ENCODE results near the gene PCDHGA1. TPM values are rescaled to one million over a fixed set of nuclear protein-coding genes. Genes with fewer than 3 reads are reported as not detected.

PCDHGA1 gene
- polyA plus RNA-seq, 2 of the 4 experiments (the other 2 are of a cell fraction): 0.32 to 0.71 TPM

DNA sequence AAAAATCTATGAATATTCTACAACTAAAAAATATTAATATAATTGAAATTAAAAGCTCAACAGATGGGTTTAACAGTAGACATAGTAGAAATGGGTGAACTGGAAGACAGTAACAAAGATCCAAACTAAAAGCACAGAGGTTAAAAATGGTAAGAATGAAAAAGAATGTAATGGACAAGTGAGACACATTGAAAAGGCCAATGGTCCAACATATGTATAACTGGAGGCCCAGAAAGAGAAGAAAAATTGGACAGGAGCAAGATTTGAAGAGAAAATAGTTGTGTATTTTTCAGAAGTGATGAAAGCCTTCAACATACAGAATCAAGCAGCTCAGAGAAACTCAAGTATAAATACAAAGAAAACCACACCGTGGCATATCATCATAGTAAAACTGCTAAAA is 217.2 kb downstream of the PCDHGA1 start:
- H3K9me3 ChIP-seq: peaks cover 31% of the 10 kb centered on the region
- no peak overlapping the region for H3K27ac ChIP-seq
- TF ChIP-seq CHD2 (IDR thresholded peaks at IDR 0.05; ENCODE audit: low read length, partially characterized antibody) (no peak), BHLHE40 (IDR thresholded peaks at IDR 0.05; ENCODE audit: low read depth, low read length) (no peak), KDM1A (IDR thresholded peaks at IDR 0.05; ENCODE audit: low read depth) (0 out of 2 replicates have a peak, but pooled peaks have one; percentile 21)
- 87% methylated on average over 1 of the region's 1 CpG for WGBS (ENCODE audit: missing lambda C conversion rate)
- H3K4me2 ChIP-seq: no peak overlapping the region
- no peak overlapping the region for H3K4me3 ChIP-seq
- ATAC-seq: no peak
- DNase-seq (ENCODE audit: low read depth in 1 of 2, low spot score in 1 of 2): peak in 1 of 2 experiments; percentile 67
- no peak for FAIRE-seq
- H3K4me1 ChIP-seq: no peaks in the 10 kb centered on the region
- CTCF ChIA-PET: interaction anchor here (0.7 to 3.0 kb wide), 6 partner anchors 10 to 277 kb away, joined by 3 to 12 read pairs (median 8); partner anchors contain the start of gene PCDHGC3
- POLR2A ChIA-PET: no interaction called here

DNA sequence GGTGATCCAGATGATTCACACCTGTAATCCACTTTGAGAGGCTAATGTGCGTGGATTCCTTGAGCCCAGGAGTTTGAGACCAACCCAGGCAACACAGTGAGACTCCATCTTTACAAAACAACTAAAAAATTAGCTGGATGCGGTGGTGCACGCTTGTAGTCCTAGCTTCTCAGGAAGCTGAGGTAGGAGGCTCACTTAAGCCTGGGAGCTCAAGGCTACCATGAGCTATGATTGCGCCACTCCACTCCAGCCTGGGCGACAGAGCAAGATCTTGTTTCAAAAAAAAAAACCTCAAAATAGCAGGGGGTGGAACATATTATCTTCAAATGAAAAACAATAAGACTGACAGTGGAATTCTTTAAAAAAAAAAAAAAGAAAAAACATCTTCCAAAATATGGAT is 217.6 kb downstream of the PCDHGA1 start:
- FAIRE-seq (no peak), DNase-seq (ENCODE audit: low read depth in 1 of 2, low spot score in 1 of 2) (no peak), ATAC-seq (no peak)
- ChIA-PET POLR2A (no interaction called here), CTCF (interaction anchor here (0.7 to 3.0 kb wide), 5 partner anchors 10 to 276 kb away, joined by 3 to 12 read pairs (median 10); no protein-coding TSS in a partner anchor)
- H3K27ac ChIP-seq: no peak overlapping the region
- TF ChIP-seq NR3C1 (IDR thresholded peaks at IDR 0.05) (no peak), CBX2 (IDR thresholded peaks at IDR 0.05; ENCODE audit: borderline replicate concordance, low read depth) (no peak), CTCF (IDR thresholded peaks at IDR 0.05) (no peak), USF2 (IDR thresholded peaks at IDR 0.05) (no peak), KDM5A (IDR thresholded peaks at IDR 0.05) (no peak), MYC (IDR thresholded peaks at IDR 0.05; ENCODE audit: borderline replicate concordance, low read length) (no peak), HDAC2 (IDR thresholded peaks at IDR 0.05) (no peak), SREBF2 (IDR thresholded peaks at IDR 0.05) (no peak), ELK1 (IDR thresholded peaks at IDR 0.05; ENCODE audit: low read depth, low read length) (no peak), KDM1A (IDR thresholded peaks at IDR 0.05; ENCODE audit: low read depth) (no peak), ZSCAN20 (CRISPR knock-in tag; IDR thresholded peaks at IDR 0.05) (no peak), ZFP36 (IDR thresholded peaks at IDR 0.05; ENCODE audit: borderline replicate concordance, partially characterized antibody) (no peak), FOXS1 (CRISPR knock-in tag; IDR thresholded peaks at IDR 0.05) (no peak), JUNB (IDR thresholded peaks at IDR 0.05) (no peak), ZNF302 (CRISPR knock-in tag; IDR thresholded peaks at IDR 0.05) (no peak)
- TF ChIP-seq, protein P1, sequence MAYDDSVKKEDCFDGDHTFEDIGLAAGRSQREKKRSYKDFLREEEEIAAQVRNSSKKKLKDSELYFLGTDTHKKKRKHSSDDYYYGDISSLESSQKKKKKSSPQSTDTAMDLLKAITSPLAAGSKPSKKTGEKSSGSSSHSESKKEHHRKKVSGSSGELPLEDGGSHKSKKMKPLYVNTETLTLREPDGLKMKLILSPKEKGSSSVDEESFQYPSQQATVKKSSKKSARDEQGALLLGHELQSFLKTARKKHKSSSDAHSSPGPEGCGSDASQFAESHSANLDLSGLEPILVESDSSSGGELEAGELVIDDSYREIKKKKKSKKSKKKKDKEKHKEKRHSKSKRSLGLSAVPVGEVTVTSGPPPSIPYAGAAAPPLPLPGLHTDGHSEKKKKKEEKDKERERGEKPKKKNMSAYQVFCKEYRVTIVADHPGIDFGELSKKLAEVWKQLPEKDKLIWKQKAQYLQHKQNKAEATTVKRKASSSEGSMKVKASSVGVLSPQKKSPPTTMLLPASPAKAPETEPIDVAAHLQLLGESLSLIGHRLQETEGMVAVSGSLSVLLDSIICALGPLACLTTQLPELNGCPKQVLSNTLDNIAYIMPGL (CRISPR knock-in tag; IDR thresholded peaks at IDR 0.05; ENCODE audit: borderline replicate concordance): no peak
- no peak overlapping the region for H3K4me3 ChIP-seq
- no peaks in the 10 kb centered on the region for H3K4me1 ChIP-seq
- H3K4me2 ChIP-seq: no peak overlapping the region
- 96% methylated on average over 5 of the region's 5 CpGs for WGBS (ENCODE audit: missing lambda C conversion rate)
- H3K9me3 ChIP-seq: peaks cover 31% of the 10 kb centered on the region
